HepG2 (cell line): Measurements from ENCODE around the gene SBK3. TPM values are rescaled to one million over a fixed set of nuclear protein-coding genes. Genes with fewer than 3 reads are reported as not detected.

ENCODE experiments used
- FOSL1 ChIP-seq: sonication (generic); formaldehyde crosslinking; IDR thresholded peaks from 2 replicates; pipeline ENCODE4 v1.9.0; 2021; ENCODE audit warnings: missing genetic modification reagents, borderline replicate concordance
- KLF16 ChIP-seq, 2 experiments: sonication (generic) in 1 of 2; formaldehyde crosslinking in 1 of 2; IDR thresholded peaks; 2 replicates each; pipeline versions ENCODE4 v1.6.1 to v1.8.0; 2016 to 2023; ENCODE audit warnings: missing genetic modification reagents in 2 of 2, missing compliant biosample characterization in 1 of 2
- MAFF ChIP-seq: IDR thresholded peaks from 2 replicates; pipeline ENCODE4 v1.6.1; 2011; ENCODE audit warnings: low read depth, low read length, improper control_type of control experiment
- RBM39 ChIP-seq: fragments of 200-400 bp; formaldehyde crosslinking; IDR thresholded peaks from one replicate; pipeline ENCODE4 v1.6.1; 2018; ENCODE audit warnings: antibody characterized with exemption, mild to moderate bottlenecking, low read depth, low read length; ENCODE audit not compliant: poor library complexity, severe bottlenecking
- SCMH1 ChIP-seq: sonication (generic); formaldehyde crosslinking; IDR thresholded peaks from 2 replicates; pipeline ENCODE4 v1.9.0; 2021; ENCODE audit warnings: missing genetic modification reagents, mild to moderate bottlenecking, borderline replicate concordance
- SUZ12 ChIP-seq: fragments of 150-350 bp; IDR thresholded peaks from 2 replicates; pipeline ENCODE4 v1.6.1; 2014; ENCODE audit warnings: low read depth, low read length
- TMF1 ChIP-seq: sonication (generic); formaldehyde crosslinking; IDR thresholded peaks from 2 replicates; pipeline ENCODE4 v1.8.1; 2022; ENCODE audit warnings: low read depth, missing genetic modification reagents
- TOPORS ChIP-seq: sonication (generic); formaldehyde crosslinking; IDR thresholded peaks from 2 replicates; pipeline ENCODE4 v1.8.0; 2023; ENCODE audit warnings: mild to moderate bottlenecking, missing genetic modification reagents
- ZBTB7B ChIP-seq: sonication (generic); formaldehyde crosslinking; IDR thresholded peaks from 2 replicates; pipeline ENCODE4 v1.4.0; 2020; ENCODE audit warnings: missing genetic modification reagents
- ZC3H13 ChIP-seq: sonication (generic); formaldehyde crosslinking; IDR thresholded peaks from 2 replicates; pipeline ENCODE4 v1.8.1; 2023; ENCODE audit warnings: mild to moderate bottlenecking, missing genetic modification reagents, moderate library complexity
- ZNF569 ChIP-seq: sonication (generic); formaldehyde crosslinking; IDR thresholded peaks from 2 replicates; pipeline ENCODE4 v1.5.0; 2020; ENCODE audit warnings: mild to moderate bottlenecking, missing genetic modification reagents, moderate library complexity, borderline replicate concordance
- ZNF766 ChIP-seq: sonication (generic); formaldehyde crosslinking; IDR thresholded peaks from 2 replicates; pipeline ENCODE4 v1.5.0; 2020; ENCODE audit warnings: missing genetic modification reagents, borderline replicate concordance
- polyA plus RNA-seq, 8 experiments: library from polyadenylated mRNA; depleted of rRNA in 3 of 8; stranded (reverse) in 7 of 8; unstranded in 1 of 8; fragments of >200 nt; fragmentation: Illumina TruSeq in 4 of 8; extraction: Trizol in 4 of 8; gene quantifications; 2 replicates each; pipeline versions ENCODE4 v1.2.1 to v1.2.3, GENCODE V29; 2011 to 2016; ENCODE audit warnings: low read depth in 4 of 8, missing spikeins in 1 of 8, mixed read lengths in 1 of 8; ENCODE audit not compliant: insufficient read depth in 1 of 8
- total RNA-seq, 5 experiments: library from RNA; depleted of rRNA; stranded (reverse); fragments of >200 nt; fragmentation: Illumina TruSeq; extraction: Trizol; gene quantifications; 2 replicates each; pipeline ENCODE4 v1.2.3, GENCODE V29; 2016; ENCODE audit warnings: low read depth in 1 of 5
- TF ChIP-seq, protein P1 (sequence below): sonication (generic); formaldehyde crosslinking; IDR thresholded peaks from 2 replicates; pipeline ENCODE4 v1.4.0; 2020; ENCODE audit warnings: missing genetic modification reagents
- TF ChIP-seq, protein P2 (sequence below): IDR thresholded peaks from 2 replicates; pipeline ENCODE4 v1.4.0; 2020; ENCODE audit warnings: mild to moderate bottlenecking, missing genetic modification reagents
- TF ChIP-seq, protein P3 (sequence below): sonication (generic); formaldehyde crosslinking; IDR thresholded peaks from 2 replicates; pipeline ENCODE4 v1.8.1; 2023; ENCODE audit warnings: mild to moderate bottlenecking, moderate library complexity, missing genetic modification reagents
- TF ChIP-seq, protein P4 (sequence below): sonication (generic); formaldehyde crosslinking; conservative IDR thresholded peaks from 2 replicates; pipeline ENCODE4 v1.8.0; 2022; ENCODE audit warnings: missing genetic modification reagents
- TF ChIP-seq, protein P5 (sequence below): sonication (generic); formaldehyde crosslinking; IDR thresholded peaks from 2 replicates; pipeline ENCODE4 v1.4.0; 2020; ENCODE audit warnings: mild to moderate bottlenecking, low read depth, missing genetic modification reagents
- TF ChIP-seq, protein P6 (sequence below): sonication (generic); formaldehyde crosslinking; IDR thresholded peaks from 2 replicates; pipeline ENCODE4 v1.5.0; 2020; ENCODE audit warnings: missing genetic modification reagents, mild to moderate bottlenecking, borderline replicate concordance

SBK3 gene
- total and polyA plus RNA-seq, 2 of the 13 experiments (the other 11 are each of a cell fraction or from before 2014, with no cell fraction given): 0.66 to 0.77 TPM

DNA sequence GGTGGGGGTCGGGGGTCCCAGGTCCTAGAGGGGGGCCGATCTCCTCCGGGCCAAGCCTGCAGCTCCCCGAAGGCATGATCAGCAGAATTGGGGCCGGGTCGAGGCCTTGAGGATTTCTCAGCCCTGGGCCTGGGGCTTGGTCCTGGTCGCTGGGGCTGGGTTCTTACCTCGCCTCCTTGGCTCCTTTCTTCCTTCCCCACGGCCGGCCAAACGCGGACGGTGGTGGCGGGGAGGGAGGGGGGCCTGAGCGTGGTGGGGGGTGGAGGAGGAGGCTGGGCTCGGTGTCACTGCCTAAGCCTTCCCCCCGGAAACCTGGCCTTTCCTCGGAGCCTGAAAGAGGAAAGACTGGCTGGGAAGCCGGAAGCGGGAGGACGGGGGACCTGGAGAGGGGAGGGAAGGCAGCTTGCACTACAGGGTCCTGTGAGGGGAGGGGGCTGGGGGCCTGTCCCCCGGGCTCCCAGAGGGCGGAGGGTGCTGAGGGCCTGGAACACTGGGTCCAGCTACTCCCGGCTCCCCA, 35.3 kb upstream of the SBK3 start, which contains the start of gene ZNF579 (continued):
- TF ChIP-seq TOPORS (CRISPR knock-in tag): no peak
- TF ChIP-seq SCMH1 (CRISPR knock-in tag): no peak
- TF ChIP-seq, protein P1, sequence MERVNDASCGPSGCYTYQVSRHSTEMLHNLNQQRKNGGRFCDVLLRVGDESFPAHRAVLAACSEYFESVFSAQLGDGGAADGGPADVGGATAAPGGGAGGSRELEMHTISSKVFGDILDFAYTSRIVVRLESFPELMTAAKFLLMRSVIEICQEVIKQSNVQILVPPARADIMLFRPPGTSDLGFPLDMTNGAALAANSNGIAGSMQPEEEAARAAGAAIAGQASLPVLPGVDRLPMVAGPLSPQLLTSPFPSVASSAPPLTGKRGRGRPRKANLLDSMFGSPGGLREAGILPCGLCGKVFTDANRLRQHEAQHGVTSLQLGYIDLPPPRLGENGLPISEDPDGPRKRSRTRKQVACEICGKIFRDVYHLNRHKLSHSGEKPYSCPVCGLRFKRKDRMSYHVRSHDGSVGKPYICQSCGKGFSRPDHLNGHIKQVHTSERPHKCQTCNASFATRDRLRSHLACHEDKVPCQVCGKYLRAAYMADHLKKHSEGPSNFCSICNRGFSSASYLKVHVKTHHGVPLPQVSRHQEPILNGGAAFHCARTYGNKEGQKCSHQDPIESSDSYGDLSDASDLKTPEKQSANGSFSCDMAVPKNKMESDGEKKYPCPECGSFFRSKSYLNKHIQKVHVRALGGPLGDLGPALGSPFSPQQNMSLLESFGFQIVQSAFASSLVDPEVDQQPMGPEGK (CRISPR knock-in tag): peak; percentile 96
- TF ChIP-seq, protein P2, sequence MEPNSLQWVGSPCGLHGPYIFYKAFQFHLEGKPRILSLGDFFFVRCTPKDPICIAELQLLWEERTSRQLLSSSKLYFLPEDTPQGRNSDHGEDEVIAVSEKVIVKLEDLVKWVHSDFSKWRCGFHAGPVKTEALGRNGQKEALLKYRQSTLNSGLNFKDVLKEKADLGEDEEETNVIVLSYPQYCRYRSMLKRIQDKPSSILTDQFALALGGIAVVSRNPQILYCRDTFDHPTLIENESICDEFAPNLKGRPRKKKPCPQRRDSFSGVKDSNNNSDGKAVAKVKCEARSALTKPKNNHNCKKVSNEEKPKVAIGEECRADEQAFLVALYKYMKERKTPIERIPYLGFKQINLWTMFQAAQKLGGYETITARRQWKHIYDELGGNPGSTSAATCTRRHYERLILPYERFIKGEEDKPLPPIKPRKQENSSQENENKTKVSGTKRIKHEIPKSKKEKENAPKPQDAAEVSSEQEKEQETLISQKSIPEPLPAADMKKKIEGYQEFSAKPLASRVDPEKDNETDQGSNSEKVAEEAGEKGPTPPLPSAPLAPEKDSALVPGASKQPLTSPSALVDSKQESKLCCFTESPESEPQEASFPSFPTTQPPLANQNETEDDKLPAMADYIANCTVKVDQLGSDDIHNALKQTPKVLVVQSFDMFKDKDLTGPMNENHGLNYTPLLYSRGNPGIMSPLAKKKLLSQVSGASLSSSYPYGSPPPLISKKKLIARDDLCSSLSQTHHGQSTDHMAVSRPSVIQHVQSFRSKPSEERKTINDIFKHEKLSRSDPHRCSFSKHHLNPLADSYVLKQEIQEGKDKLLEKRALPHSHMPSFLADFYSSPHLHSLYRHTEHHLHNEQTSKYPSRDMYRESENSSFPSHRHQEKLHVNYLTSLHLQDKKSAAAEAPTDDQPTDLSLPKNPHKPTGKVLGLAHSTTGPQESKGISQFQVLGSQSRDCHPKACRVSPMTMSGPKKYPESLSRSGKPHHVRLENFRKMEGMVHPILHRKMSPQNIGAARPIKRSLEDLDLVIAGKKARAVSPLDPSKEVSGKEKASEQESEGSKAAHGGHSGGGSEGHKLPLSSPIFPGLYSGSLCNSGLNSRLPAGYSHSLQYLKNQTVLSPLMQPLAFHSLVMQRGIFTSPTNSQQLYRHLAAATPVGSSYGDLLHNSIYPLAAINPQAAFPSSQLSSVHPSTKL (CRISPR knock-in tag): peak; percentile 24; the same call in 1 of the 2 replicates
- no peak for TF ChIP-seq MAFF
- TF ChIP-seq RBM39: no peak
- TF ChIP-seq ZC3H13 (CRISPR knock-in tag): no peak
- TF ChIP-seq ZNF569 (CRISPR knock-in tag): no peak
- TF ChIP-seq, protein P3, sequence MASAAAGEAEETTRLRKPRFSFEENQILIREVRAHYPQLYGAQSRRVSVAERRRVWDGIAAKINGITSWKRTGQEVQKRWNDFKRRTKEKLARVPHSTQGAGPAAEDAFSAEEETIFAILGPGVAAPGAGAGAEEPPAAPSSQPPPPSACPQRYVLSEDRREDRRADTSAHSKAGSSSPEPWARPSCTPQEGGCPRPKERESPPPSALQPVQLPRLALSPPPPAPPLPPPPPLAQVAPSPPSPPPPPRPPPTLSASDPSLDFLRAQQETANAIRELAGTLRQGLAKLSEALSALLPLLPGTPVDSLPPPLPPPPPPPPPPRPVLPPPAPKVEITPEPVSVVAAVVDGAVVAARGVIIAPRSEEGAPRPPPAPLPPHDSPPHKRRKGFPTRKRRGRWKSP: no peak
- no peak for TF ChIP-seq TMF1 (CRISPR knock-in tag)
- TF ChIP-seq, protein P4, sequence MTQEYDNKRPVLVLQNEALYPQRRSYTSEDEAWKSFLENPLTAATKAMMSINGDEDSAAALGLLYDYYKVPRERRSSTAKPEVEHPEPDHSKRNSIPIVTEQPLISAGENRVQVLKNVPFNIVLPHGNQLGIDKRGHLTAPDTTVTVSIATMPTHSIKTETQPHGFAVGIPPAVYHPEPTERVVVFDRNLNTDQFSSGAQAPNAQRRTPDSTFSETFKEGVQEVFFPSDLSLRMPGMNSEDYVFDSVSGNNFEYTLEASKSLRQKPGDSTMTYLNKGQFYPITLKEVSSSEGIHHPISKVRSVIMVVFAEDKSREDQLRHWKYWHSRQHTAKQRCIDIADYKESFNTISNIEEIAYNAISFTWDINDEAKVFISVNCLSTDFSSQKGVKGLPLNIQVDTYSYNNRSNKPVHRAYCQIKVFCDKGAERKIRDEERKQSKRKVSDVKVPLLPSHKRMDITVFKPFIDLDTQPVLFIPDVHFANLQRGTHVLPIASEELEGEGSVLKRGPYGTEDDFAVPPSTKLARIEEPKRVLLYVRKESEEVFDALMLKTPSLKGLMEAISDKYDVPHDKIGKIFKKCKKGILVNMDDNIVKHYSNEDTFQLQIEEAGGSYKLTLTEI (CRISPR knock-in tag): no peak
- TF ChIP-seq ZBTB7B (CRISPR knock-in tag): 0 out of 2 replicates have a peak, but pooled peaks have one; percentile 15
- TF ChIP-seq, protein P5, sequence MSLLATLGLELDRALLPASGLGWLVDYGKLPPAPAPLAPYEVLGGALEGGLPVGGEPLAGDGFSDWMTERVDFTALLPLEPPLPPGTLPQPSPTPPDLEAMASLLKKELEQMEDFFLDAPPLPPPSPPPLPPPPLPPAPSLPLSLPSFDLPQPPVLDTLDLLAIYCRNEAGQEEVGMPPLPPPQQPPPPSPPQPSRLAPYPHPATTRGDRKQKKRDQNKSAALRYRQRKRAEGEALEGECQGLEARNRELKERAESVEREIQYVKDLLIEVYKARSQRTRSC (CRISPR knock-in tag): no peak
- no peak for TF ChIP-seq SUZ12
- TF ChIP-seq KLF16 (CRISPR knock-in tag; IDR thresholded peaks at IDR 0.05): peak in 1 of 2 experiments; percentile 12; a peak in 1 of 4 replicates
- no peak for TF ChIP-seq FOSL1
- TF ChIP-seq, protein P6, sequence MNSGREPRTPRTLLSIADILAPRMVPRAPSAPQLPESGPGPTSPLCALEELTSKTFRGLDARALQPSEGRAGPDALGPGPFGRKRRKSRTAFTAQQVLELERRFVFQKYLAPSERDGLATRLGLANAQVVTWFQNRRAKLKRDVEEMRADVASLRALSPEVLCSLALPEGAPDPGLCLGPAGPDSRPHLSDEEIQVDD (CRISPR knock-in tag): no peak
- TF ChIP-seq ZNF766: no peak
